GM12878 (cell line): ENCODE results near the gene SEPTIN1.

Experiments
- MYC ChIP-seq: IDR thresholded peaks from 2 replicates; pipeline ENCODE4 v1.6.1; 2011; ENCODE audit warnings: mild to moderate bottlenecking, low read length, moderate library complexity, inconsistent platforms; ENCODE audit not compliant: insufficient read depth, insufficient replicate concordance, insufficient read length, severe bottlenecking
- REST ChIP-seq: IDR thresholded peaks from 2 replicates; pipeline ENCODE4 v1.6.1; 2012; ENCODE audit warnings: mild to moderate bottlenecking, low read depth, low read length

DNA sequence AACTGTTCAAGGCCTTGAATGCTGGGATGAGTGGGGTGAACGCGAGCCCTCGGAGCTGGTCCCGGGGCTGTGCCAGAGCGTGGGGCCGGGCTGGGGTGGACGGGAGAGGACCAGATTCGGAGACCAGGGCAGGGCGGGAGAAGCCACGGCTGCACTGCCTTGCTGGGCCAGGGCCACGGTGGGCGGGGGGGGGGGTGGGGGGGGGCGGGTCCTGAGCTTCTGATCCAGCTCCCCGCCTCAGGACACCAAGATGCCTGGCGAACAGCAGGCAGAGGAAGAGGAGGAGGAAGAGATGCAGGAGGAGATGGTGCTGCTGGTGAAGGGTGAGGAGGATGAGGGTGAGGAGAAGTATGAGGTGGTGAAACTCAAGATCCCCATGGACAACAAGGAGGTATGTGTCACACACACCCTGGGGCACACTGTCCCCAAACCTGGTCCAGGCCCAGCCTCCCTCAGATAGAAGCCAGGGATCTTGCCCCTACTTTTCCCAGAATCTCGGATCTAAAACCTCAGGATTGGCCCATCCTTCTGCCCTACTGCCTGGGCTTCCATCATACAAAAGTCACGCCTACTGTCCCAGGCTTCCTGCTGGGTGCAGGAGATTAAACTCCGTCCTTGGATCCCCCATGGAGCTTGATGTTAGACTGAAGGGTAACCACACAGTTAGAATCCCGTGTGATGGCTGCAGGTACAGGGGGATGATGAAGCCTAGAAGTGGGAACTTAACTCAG lies 25.6 kb upstream of the SEPTIN1 start:
- TF ChIP-seq REST = no peak
- TF ChIP-seq MYC = no peak
